K562 (cell line): ENCODE results near the gene ACOT7. TPM values are rescaled to one million over a fixed set of nuclear protein-coding genes. Genes with fewer than 3 reads are reported as not detected.

ENCODE experiments used
- CREM ChIP-seq: IDR thresholded peaks from 2 replicates; pipeline ENCODE4 v1.6.1; 2014; ENCODE audit warnings: antibody characterized with exemption, low read depth
- CTCF ChIP-seq, 3 experiments: IDR thresholded peaks in 2 of 3; conservative IDR thresholded peaks in 1 of 3; 2 replicates each; pipeline ENCODE4 v1.5.1; 2011 to 2012; ENCODE audit warnings: low read length in 3 of 3, mild to moderate bottlenecking in 3 of 3, control low read depth in 2 of 3, improper control_type of control experiment in 1 of 3, inconsistent platforms in 1 of 3, low read depth in 1 of 3, mixed read lengths in 1 of 3, moderate library complexity in 1 of 3; ENCODE audit not compliant: insufficient read depth in 2 of 3
- DEAF1 ChIP-seq: fragments of 450-650 bp; formaldehyde crosslinking; IDR thresholded peaks from 2 replicates; pipeline ENCODE4 v1.4.0; 2020; ENCODE audit warnings: mild to moderate bottlenecking, moderate library complexity
- MNT ChIP-seq, 2 experiments: fragments of 450-650 bp; conservative IDR thresholded peaks; 2 replicates each; pipeline ENCODE4 v1.6.1; 2017; ENCODE audit warnings: mild to moderate bottlenecking in 2 of 2, moderate library complexity in 2 of 2
- RAD21 ChIP-seq, 2 experiments: fragments of 250-450 bp in 1 of 2; fragments of 450-650 bp in 1 of 2; sonication (Bioruptor Pico) in 1 of 2; formaldehyde crosslinking in 1 of 2; IDR thresholded peaks in 1 of 2; conservative IDR thresholded peaks in 1 of 2; 2 replicates each; pipeline versions ENCODE4 v1.4.0 to v1.8.0; 2020 to 2022; ENCODE audit warnings: mild to moderate bottlenecking in 2 of 2, moderate library complexity in 1 of 2
- RB1 ChIP-seq: fragments of 450-650 bp; IDR thresholded peaks from 2 replicates; pipeline ENCODE4 v1.6.1; 2017; ENCODE audit warnings: low read depth, mild to moderate bottlenecking
- RFX5 ChIP-seq: IDR thresholded peaks from 2 replicates; pipeline ENCODE4 v1.6.1; 2011; ENCODE audit warnings: low read depth, mild to moderate bottlenecking, improper control_type of control experiment, low read length
- SMC3 ChIP-seq: conservative IDR thresholded peaks from 2 replicates; pipeline ENCODE4 v1.6.1; 2011; ENCODE audit warnings: low read depth, low read length, improper control_type of control experiment; ENCODE audit not compliant: insufficient read depth
- STAG1 ChIP-seq: sonication (generic); formaldehyde crosslinking; IDR thresholded peaks from 2 replicates; pipeline ENCODE4 v1.5.0; 2020; ENCODE audit warnings: missing genetic modification reagents, borderline replicate concordance
- USF1 ChIP-seq: sonication (generic); formaldehyde crosslinking; IDR thresholded peaks from 2 replicates; pipeline ENCODE4 v1.9.0; 2022; ENCODE audit warnings: mild to moderate bottlenecking, missing genetic modification reagents
- USF2 ChIP-seq: sonication (generic); formaldehyde crosslinking; IDR thresholded peaks from 2 replicates; pipeline ENCODE4 v1.5.0; 2020; ENCODE audit warnings: missing genetic modification reagents
- polyA plus RNA-seq, 8 experiments: library from polyadenylated mRNA; depleted of rRNA in 4 of 8; stranded (reverse) in 5 of 8; unstranded in 3 of 8; fragments of >200 nt; fragmentation: Nextera tagmentation in 2 of 8; fragmentation: Illumina TruSeq in 1 of 8; extraction: Ambion mirVana in 2 of 8; extraction: Trizol in 1 of 8; gene quantifications; 2 replicates each; pipeline versions ENCODE4 v1.2.1 to v1.2.3, GENCODE V29; 2011 to 2014; ENCODE audit warnings: inconsistent platforms in 1 of 8, missing spikeins in 1 of 8
- total RNA-seq, 7 experiments: library from RNA; depleted of rRNA in 6 of 7; stranded (reverse); fragments of >200 nt in 6 of 7; fragmentation: Illumina TruSeq in 2 of 7; extraction: Trizol in 2 of 7; gene quantifications; 2 replicates each; pipeline versions ENCODE4 v1.2.1 to v1.2.3, GENCODE V29; 2011 to 2021; ENCODE audit warnings: low replicate concordance in 1 of 7

Gene ACOT7
- total and polyA plus RNA-seq, 9 of the 15 experiments (the other 6 are each of a cell fraction or from before 2014, with no cell fraction given) = 7.0 to 92.6 (median 37.2) TPM

- TF ChIP-seq STAG1 (CRISPR knock-in tag) = peak; percentile 46; the same call in 1 of the 2 replicates
- 0 out of 2 replicates have a peak, but pooled peaks have one; percentile 4 for TF ChIP-seq CREM
- TF ChIP-seq CTCF (IDR thresholded peaks at IDR 0.05 in 2 of 3, conservative IDR thresholded peaks at IDR 0.05 in 1 of 3; ENCODE audit: insufficient read depth in 2 of 3, low read depth in 1 of 3, low read length in 3 of 3) = peak; percentile 56 to 75 (median 66)
- peak; percentile 38; the same call in 1 of the 2 replicates for TF ChIP-seq RB1
- peak; percentile 67 for TF ChIP-seq SMC3
- TF ChIP-seq RAD21 (CRISPR knock-in tag; conservative IDR thresholded peaks at IDR 0.05 in 1 of 2, IDR thresholded peaks at IDR 0.05 in 1 of 2) = peak; percentile 84 to 95
- peak; percentile 32; the same call in 1 of the 2 replicates for TF ChIP-seq USF1
- peak; percentile 49; the same call in 1 of the 2 replicates for TF ChIP-seq DEAF1 (CRISPR knock-in tag)
- TF ChIP-seq USF2 = peak; percentile 30; the same call in 1 of the 2 replicates
- TF ChIP-seq RFX5 = peak; percentile 78
- 0 out of 4 replicates have a peak, but pooled peaks of 1 of the 2 experiments have one; percentile 19 for TF ChIP-seq MNT (conservative IDR thresholded peaks at IDR 0.05)
Measured at GRCh38 chr1:6363085-6363884, 30.3 kb downstream of the ACOT7 start (continued).
